A549 (cell line): ENCODE results near the gene SPINK14.

Experiments used
- BHLHE40 ChIP-seq: IDR thresholded peaks from 2 replicates; pipeline ENCODE4 v1.6.1; 2012; ENCODE audit warnings: low read depth, low read length, inconsistent platforms
- CEBPB ChIP-seq, 2 experiments: fragments of >200 bp in 1 of 2; sonication (Bioruptor Twin) in 1 of 2; formaldehyde crosslinking in 1 of 2; IDR thresholded peaks; 2 replicates each; pipeline ENCODE4 v1.6.1; 2012 to 2016
- CTCF ChIP-seq: fragments of >200 bp; sonication (Bioruptor Twin); formaldehyde crosslinking; IDR thresholded peaks from 3 replicates; pipeline ENCODE4 v1.5.1; 2016
- ELK1 ChIP-seq: fragments of 150-350 bp; IDR thresholded peaks from 2 replicates; pipeline ENCODE4 v1.6.1; 2014; ENCODE audit warnings: low read depth, mild to moderate bottlenecking, low read length
- HMGXB4 ChIP-seq: fragments of 250-450 bp; sonication (Bioruptor Pico); IDR thresholded peaks from 2 replicates; pipeline ENCODE4 v1.5.0; 2021; ENCODE audit warnings: mild to moderate bottlenecking, moderate library complexity, borderline replicate concordance
- KDM5A ChIP-seq: fragments of 200-600 bp; sonication (generic); IDR thresholded peaks from 2 replicates; pipeline ENCODE4 v1.6.1; 2016; ENCODE audit warnings: antibody characterized with exemption, mild to moderate bottlenecking
- MAX ChIP-seq: IDR thresholded peaks from 2 replicates; pipeline ENCODE4 v1.6.1; 2012
- POLR2A ChIP-seq: IDR thresholded peaks from 2 replicates; pipeline ENCODE4 v1.6.1; 2012; ENCODE audit warnings: mild to moderate bottlenecking, low read length
- ZFP36 ChIP-seq: fragments of 450-650 bp; IDR thresholded peaks from 2 replicates; pipeline ENCODE4 v1.6.1; 2014; ENCODE audit warnings: borderline replicate concordance; ENCODE audit not compliant: partially characterized antibody
- ZSCAN20 ChIP-seq: fragments of 250-450 bp; sonication (Bioruptor Pico); IDR thresholded peaks from 2 replicates; pipeline ENCODE4 v1.8.0; 2022; ENCODE audit warnings: mild to moderate bottlenecking, moderate library complexity

GRCh38 chr5:148191010-148191409, 22.7 kb downstream of the SPINK14 start:
- TF ChIP-seq CTCF, result no peak
- no peak for TF ChIP-seq BHLHE40
- TF ChIP-seq HMGXB4 (CRISPR knock-in tag), result no peak
- no peak for TF ChIP-seq MAX
- no peak for TF ChIP-seq POLR2A
- no peak for TF ChIP-seq CEBPB (IDR thresholded peaks at IDR 0.05)
- TF ChIP-seq ZSCAN20 (CRISPR knock-in tag), result no peak
- TF ChIP-seq ZFP36, result no peak
- TF ChIP-seq ELK1, result no peak
- no peak for TF ChIP-seq KDM5A
